WI38 (cell line): ENCODE measurements around the gene AHCTF1.

Experiments
- H3K4me3 ChIP-seq: 2 replicates; pipeline ENCODE4 v1.5.1; 2011; ENCODE audit warnings: low read depth, mild to moderate bottlenecking, control low read depth, low read length
- TF ChIP-seq, protein P1 (sequence below): IDR thresholded peaks from 2 replicates; pipeline ENCODE4 v1.5.1; 2012; ENCODE audit warnings: low read depth, mild to moderate bottlenecking, control low read depth, low read length

The AHCTF1 gene

DNA sequence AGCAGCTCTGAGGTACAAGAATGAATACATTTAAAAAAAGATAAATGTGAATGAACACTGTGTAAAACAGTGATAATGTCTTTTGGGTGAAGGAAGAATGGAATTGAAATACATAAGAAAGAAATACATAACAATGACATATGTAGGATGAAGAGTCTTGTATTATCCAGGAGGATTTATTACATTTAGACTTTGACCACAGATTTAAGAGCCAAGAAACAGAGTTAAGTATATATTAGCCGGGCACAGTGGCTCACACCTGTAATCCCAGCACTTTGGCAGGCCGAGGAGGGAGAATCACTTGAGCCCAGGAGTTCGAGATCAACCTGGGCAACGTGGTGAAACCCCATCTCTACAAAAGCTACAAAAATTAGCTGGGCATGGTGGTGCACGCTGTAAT is 127.9 kb downstream of the AHCTF1 start:
- H3K4me3 ChIP-seq = no peak overlapping the region

DNA sequence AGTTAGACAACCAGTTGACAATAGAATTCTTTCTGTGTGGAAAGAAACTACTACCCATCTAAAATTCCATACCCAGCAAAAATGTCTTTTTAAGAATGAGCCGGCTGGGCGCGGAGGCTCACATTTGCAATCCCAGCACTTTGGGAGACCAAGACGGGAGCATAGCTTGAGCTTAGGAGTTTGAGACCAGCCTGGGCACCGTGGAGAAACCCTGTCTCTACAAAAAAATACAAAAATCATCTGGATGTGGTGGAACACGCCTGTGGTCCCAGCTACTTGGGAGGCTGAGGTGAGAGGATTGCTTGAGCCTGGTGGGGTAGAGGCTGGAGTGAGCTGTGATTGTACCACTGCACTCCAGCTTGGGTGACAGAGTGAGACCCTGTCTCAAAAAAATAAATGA is 128.4 kb downstream of the AHCTF1 start:
- H3K4me3 ChIP-seq = no peak overlapping the region
- TF ChIP-seq, protein P1, sequence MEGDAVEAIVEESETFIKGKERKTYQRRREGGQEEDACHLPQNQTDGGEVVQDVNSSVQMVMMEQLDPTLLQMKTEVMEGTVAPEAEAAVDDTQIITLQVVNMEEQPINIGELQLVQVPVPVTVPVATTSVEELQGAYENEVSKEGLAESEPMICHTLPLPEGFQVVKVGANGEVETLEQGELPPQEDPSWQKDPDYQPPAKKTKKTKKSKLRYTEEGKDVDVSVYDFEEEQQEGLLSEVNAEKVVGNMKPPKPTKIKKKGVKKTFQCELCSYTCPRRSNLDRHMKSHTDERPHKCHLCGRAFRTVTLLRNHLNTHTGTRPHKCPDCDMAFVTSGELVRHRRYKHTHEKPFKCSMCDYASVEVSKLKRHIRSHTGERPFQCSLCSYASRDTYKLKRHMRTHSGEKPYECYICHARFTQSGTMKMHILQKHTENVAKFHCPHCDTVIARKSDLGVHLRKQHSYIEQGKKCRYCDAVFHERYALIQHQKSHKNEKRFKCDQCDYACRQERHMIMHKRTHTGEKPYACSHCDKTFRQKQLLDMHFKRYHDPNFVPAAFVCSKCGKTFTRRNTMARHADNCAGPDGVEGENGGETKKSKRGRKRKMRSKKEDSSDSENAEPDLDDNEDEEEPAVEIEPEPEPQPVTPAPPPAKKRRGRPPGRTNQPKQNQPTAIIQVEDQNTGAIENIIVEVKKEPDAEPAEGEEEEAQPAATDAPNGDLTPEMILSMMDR = no peak

More for the DNA sequence above, 127.9 kb downstream of the AHCTF1 start:
- TF ChIP-seq, protein P1 = no peak

DNA sequence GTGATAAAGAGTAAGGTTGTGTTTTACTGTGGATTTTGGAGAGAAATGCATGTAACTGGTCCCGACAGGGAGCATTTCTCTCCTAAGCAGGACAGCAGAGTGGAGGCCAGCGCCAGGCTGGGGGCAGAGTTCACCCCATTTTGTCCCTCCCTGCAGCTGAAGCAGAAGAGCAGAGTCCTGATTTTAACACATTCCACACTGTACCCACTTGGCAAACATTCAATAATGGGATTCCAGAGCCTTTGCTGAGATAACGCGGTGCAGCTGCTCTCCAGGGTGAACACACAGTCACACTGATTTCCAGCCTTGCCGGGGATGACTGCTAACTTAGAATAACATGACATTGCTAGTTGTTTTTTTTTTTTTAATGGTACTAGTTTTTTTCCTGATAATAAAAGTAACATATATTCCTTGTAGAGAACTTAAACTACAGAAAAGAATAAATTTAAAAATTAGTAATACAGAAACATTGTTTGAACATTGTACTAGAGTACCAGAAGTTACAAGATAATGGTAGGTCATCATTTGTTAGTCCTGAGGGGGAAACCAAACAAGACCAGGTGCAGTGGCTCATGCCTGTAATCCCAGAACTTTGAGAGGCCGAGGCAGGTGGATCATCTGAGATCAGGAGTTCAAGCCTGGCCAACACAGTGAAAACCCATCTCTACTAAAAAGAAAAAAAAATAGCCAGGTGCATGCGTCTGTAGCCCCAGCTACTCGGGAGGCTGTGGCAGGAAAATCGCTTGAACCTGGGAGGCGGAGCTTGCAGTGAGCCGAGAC is 130.3 kb downstream of the AHCTF1 start:
- TF ChIP-seq, protein P1 = no peak
- no peak overlapping the region for H3K4me3 ChIP-seq

DNA sequence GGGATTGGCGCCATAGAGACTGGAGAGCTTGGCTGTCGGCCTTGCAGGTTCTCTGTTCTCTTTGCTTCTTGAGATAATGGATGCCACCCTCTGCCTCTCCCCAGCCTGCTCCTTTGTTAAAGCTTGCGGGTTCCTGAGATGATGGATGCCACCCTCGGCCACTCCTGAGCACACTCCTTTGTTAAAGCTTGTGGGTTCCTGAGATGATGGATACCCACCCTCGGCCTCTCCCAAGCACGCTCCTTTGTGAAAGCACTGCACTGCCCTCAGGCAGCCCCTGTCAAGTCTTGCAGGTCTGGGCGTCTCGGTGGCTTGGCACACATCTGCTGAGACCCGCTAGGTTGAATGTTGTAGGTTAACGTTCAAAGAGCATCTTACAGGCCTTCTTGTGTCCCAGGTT is 131.0 kb downstream of the AHCTF1 start:
- no peak overlapping the region for H3K4me3 ChIP-seq
- TF ChIP-seq, protein P1 = no peak

DNA sequence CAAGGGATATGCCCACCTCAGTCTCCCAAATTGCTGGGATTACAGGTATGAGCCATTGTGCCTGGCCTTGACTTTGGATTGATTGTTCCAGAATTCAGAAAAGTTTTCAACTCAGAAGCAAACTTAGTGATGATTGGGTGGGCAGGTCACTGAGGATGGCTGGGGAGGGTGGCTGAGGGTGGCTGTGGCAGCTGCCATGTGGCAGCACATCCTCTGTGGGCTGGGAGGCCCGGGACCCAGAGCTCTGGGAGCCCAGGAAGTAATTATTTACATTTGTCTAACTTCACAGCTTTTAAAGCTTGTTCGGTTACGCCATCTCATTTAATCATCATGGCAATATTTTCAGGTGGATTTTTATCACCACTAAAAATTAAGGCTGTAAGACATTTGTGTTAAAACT is 131.4 kb downstream of the AHCTF1 start:
- TF ChIP-seq, protein P1 = no peak
- H3K4me3 ChIP-seq = no peak overlapping the region

DNA sequence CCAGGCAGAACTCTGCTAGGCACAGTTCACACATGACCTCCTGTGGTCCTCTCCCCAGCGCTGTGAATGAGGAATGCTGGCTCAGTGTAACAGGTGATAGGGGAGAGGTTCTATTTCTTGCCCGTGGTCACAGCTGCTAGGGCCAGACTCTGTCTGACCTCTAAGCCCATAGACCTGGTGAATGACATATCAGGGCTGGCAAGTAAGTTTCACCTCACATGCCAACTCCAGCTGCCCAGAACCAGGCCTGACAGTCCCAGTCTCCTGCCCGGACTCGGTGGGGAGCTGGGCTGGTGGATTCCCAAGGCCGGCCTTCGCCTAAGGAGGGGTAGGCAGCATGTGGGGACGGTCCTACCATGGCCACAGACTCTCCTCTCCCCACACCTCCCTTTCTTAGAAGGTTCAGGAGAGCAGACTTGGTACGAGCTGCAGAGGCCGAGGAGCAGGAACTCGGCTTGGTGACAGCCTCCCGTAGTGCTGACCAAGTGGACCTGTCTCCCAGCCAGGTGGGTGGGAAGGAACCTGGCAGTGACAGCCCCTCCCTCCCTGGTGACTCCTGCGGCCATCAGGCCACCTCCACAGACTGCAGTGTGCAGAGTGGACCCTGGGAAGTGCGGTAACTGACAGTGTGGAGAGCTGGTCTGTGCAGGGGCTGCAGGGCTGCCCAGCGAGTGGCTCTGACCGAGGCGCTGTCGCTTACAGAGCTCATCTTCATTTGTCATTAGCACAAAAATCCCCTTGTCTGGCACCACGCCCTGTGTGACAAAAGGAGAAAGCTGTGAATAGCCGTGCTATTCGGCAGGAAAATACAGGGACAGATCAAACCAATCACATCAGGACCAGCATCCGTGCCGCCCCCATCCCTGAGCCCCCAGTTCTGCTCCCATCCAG is 132.9 kb downstream of the AHCTF1 start:
- H3K4me3 ChIP-seq = no peak overlapping the region
- TF ChIP-seq, protein P1 = no peak

DNA sequence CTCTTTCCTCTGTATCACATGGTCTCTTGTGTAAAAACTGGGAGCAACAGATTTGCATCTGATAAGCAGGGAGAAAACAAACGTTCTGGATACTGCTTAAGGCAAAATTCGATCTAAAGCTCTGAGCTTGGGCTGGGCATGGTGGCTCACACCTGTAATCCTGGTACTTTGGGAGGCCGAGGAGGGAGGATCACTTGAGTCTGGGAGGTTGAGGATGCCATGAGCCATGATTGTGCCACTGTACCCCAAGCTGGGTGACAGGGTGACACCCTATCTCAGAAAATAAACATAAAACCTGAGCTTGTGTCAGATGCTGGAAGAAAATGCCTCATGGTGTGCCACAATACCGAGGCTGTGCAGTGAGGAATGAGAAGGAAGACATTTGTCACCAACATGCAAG is 133.6 kb downstream of the AHCTF1 start:
- TF ChIP-seq, protein P1 = no peak
- no peak overlapping the region for H3K4me3 ChIP-seq
